Nephron (organoid): Measurements from ENCODE around the gene CBX2.

Experiments
- H3K27ac Mint-ChIP-seq, 3 experiments: 2 replicates each; pipeline ENCODE4 v1.8.0; 2020; ENCODE audit warnings: mixed read lengths in 3 of 3, mild to moderate bottlenecking in 2 of 3, moderate library complexity in 1 of 3
- H3K27me3 Mint-ChIP-seq: 2 replicates; pipeline ENCODE4 v1.8.0; 2021; ENCODE audit warnings: low read depth, mild to moderate bottlenecking, moderate library complexity, mixed read lengths
- H3K36me3 Mint-ChIP-seq: 2 replicates; pipeline ENCODE4 v1.8.0; 2020; ENCODE audit warnings: low read depth, mixed read lengths
- H3K4me1 Mint-ChIP-seq: 2 replicates; pipeline ENCODE4 v1.8.0; 2020; ENCODE audit warnings: mixed read lengths
- H3K4me3 Mint-ChIP-seq, 3 experiments: 2 replicates each; pipeline ENCODE4 v1.8.0; 2020; ENCODE audit warnings: mild to moderate bottlenecking in 3 of 3, mixed read lengths in 3 of 3, moderate library complexity in 2 of 3
- H3K9me3 Mint-ChIP-seq: 2 replicates; pipeline ENCODE4 v1.8.0; 2020; ENCODE audit warnings: mixed read lengths
- CTCF ChIP-seq, 3 experiments: fragments of 200-600 bp; sonication (generic); IDR thresholded peaks; one replicate each; pipeline ENCODE4 v1.5.0; 2021; ENCODE audit warnings: antibody characterized with exemption in 3 of 3; ENCODE audit not compliant: unreplicated experiment in 3 of 3

Gene CBX2

DNA sequence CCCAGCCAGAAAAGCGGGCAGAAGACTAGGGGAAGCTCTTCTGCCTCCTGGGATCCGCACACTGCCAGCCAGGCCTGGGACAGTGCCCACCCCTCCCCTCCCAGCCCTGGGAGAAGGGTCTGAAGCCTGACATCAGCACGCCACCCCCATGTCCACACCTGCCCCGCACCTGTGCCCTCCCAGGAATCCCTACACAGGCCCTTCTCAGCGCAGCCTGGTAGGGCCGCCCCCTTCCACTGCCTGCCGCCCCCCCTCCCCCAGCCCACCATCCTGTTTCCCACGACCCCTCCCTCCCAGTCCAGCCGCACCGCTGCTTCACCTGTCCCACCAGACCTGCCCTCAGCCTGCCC lies 36.6 kb upstream of the CBX2 start:
- Mint-ChIP-seq H3K9me3 (no peaks in the 10 kb centered on the region), H3K27ac (no peak overlapping the region), H3K4me1 (peaks cover 15% of the 10 kb centered on the region), H3K36me3 (no peaks in the 10 kb centered on the region), H3K27me3 (peaks cover 56% of the 10 kb centered on the region), H3K4me3 (peak overlapping the region in 2 of 3 experiments; percentile 23 to 50)
- no peak for TF ChIP-seq CTCF (IDR thresholded peaks at IDR 0.05; ENCODE audit: unreplicated experiment in 3 of 3)

DNA sequence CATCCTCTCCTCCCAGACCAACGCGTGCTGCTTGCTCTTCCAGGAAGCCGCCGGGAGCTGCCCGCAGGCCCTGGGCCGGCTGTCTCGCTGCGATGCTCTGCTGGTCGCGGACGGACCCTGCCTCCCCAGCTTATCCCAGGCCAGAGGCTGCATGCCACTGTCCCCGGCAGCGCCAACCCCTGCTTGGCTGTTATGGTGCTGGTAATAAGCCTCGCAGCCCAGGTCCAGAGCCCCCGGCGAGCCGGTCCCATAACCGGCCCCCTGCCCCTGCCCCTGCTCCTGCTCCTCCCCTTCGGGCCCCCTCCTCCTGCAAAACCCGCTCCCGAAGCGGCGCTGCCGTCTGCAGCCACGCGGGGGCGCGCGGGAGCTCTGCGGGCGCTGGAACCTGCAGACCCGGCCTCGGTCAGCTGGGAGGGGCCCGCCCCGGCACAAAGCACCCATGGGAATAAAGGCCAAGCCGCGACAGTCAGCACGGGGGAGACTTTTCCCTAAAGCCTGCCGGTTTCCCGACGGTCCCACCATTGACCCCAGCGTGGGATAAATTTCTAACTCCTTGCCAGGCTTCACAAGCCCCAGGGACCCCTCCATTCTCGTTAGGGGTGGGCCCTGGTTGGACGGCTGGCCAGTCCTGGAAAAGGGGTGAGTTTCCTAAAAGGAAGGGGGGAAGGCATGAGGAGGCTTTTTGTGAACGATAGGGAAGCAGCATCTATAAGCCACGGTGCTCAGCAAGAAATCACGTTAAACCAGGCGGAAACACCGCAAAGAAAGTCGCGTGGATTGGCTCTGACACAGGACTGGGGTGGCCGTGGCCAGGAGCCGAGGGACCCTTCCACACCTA lies 36.0 kb upstream of the CBX2 start:
- no peaks in the 10 kb centered on the region for H3K9me3 Mint-ChIP-seq
- peak; percentile 96 to 98 (median 98) for TF ChIP-seq CTCF (IDR thresholded peaks at IDR 0.05; ENCODE audit: unreplicated experiment in 3 of 3)
- peaks cover 59% of the 10 kb centered on the region for H3K27me3 Mint-ChIP-seq
- H3K4me1 Mint-ChIP-seq: peaks cover 17% of the 10 kb centered on the region
- peak overlapping the region in 1 of 3 experiments; percentile 58 for H3K4me3 Mint-ChIP-seq
- H3K36me3 Mint-ChIP-seq: no peaks in the 10 kb centered on the region
- H3K27ac Mint-ChIP-seq: peak overlapping the region in 1 of 3 experiments; percentile 53

- peak overlapping the region in 1 of 3 experiments; percentile 79 for H3K27ac Mint-ChIP-seq
Measured at GRCh38 chr17:79742589-79742918, 35.4 kb upstream of the CBX2 start.

GRCh38 chr17:79742951-79743476 lies 34.9 kb upstream of the CBX2 start:
- TF ChIP-seq CTCF (IDR thresholded peaks at IDR 0.05; ENCODE audit: unreplicated experiment in 3 of 3): no peak
- H3K4me3 Mint-ChIP-seq: peak overlapping the region in 1 of 3 experiments; percentile 11
- H3K27ac Mint-ChIP-seq: peak overlapping the region in 1 of 3 experiments; percentile 79
- peaks cover 69% of the 10 kb centered on the region for H3K27me3 Mint-ChIP-seq
- no peaks in the 10 kb centered on the region for H3K36me3 Mint-ChIP-seq
- H3K4me1 Mint-ChIP-seq: peaks cover 20% of the 10 kb centered on the region
- H3K9me3 Mint-ChIP-seq: no peaks in the 10 kb centered on the region

More at GRCh38 chr17:79742589-79742918, 35.4 kb upstream of the CBX2 start:
- no peak for TF ChIP-seq CTCF (IDR thresholded peaks at IDR 0.05; ENCODE audit: unreplicated experiment in 3 of 3)
- H3K27me3 Mint-ChIP-seq: peaks cover 64% of the 10 kb centered on the region
- H3K4me1 Mint-ChIP-seq: peaks cover 20% of the 10 kb centered on the region
- no peaks in the 10 kb centered on the region for H3K9me3 Mint-ChIP-seq
- H3K4me3 Mint-ChIP-seq: no peak overlapping the region
- no peaks in the 10 kb centered on the region for H3K36me3 Mint-ChIP-seq

GRCh38 chr17:79743614-79744013 lies 34.3 kb upstream of the CBX2 start:
- Mint-ChIP-seq H3K27me3 (peaks cover 70% of the 10 kb centered on the region), H3K27ac (peak overlapping the region in 1 of 3 experiments; percentile 79), H3K4me1 (peaks cover 20% of the 10 kb centered on the region), H3K9me3 (no peaks in the 10 kb centered on the region), H3K36me3 (no peaks in the 10 kb centered on the region), H3K4me3 (no peak overlapping the region)
- TF ChIP-seq CTCF (IDR thresholded peaks at IDR 0.05; ENCODE audit: unreplicated experiment in 3 of 3): no peak
